HepG2 (cell line): ENCODE data around the gene FABP2. TPM values are rescaled to one million over a fixed set of nuclear protein-coding genes. Genes with fewer than 3 reads are reported as not detected.
"Not testable (repeated sequence)": the region's sequence is repeated elsewhere in the genome, so short reads cannot be mapped to it uniquely, and the experiment has no call there.

ENCODE experiments used
- ATAC-seq: fragments of 200-7000 bp; cut with Tn5 transposase; 3 replicates; pipeline ENCODE4 v1.9.1; 2020; ENCODE audit warnings: mild to moderate bottlenecking, moderate library complexity
- BruUV-seq: library from RNA; stranded (reverse); fragments of 400-500 nt; replicated peaks from 2 replicates; lab custom pipeline; 2021; lab: Mats Ljungman, UMichigan
- CTCF ChIA-PET: fragments of 300-600 bp; formaldehyde crosslinking; extraction: SDS; loops from one replicate; lab custom pipeline; 2021; ENCODE audit warnings: low total read pairs, inconsistent platforms, low intra/inter-chr PET ratio; lab: Yijun Ruan, JAX
- POLR2A ChIA-PET: fragments of 350-600 bp; sonication (Branson Sonifier 250); formaldehyde crosslinking; loops from one replicate; lab custom pipeline; 2020; ENCODE audit warnings: antibody characterized with exemption, inconsistent platforms; lab: Yijun Ruan, JAX
- DNase-seq: peaks from one replicate; pipeline ENCODE4 v3.0.0-alpha.2; 2015; ENCODE audit warnings: low spot score
- FAIRE-seq: peaks from 3 replicates; lab custom pipeline; 2011; peaks lifted over from hg19 to GRCh38; lab: Jason Lieb, UNC
- H2AFZ ChIP-seq: one replicate; pipeline ENCODE4 v1.6.1; 2011; ENCODE audit warnings: low read length, inconsistent platforms
- H3K27ac ChIP-seq: fragments of 300-600 bp; 3 replicates; pipeline ENCODE4 v1.8.0; 2011; ENCODE audit warnings: mixed run types, mild to moderate bottlenecking, mixed read lengths, low read length, inconsistent platforms; ENCODE audit not compliant: insufficient read depth; ENCODE audit errors: extremely low read length
- H3K27me3 ChIP-seq, 2 experiments: fragments of 200-600 bp in 1 of 2; 2 replicates in 1 of 2; 3 replicates in 1 of 2; pipeline versions ENCODE4 v1.6.0 to v1.8.0; 2011; ENCODE audit warnings: low read length in 2 of 2, mild to moderate bottlenecking in 2 of 2, moderate library complexity in 2 of 2, inconsistent platforms in 1 of 2; ENCODE audit not compliant: insufficient read depth in 2 of 2, control insufficient read depth in 1 of 2
- H3K36me3 ChIP-seq, 2 experiments: fragments of 200-600 bp in 1 of 2; replicated peaks in 1 of 2; 2 replicates in 1 of 2; 3 replicates in 1 of 2; pipeline versions ENCODE4 v1.5.1 to v1.8.0; 2011; ENCODE audit warnings: low read length in 2 of 2, inconsistent platforms in 1 of 2; ENCODE audit not compliant: insufficient read depth in 2 of 2, control insufficient read depth in 1 of 2
- H3K4me1 ChIP-seq: 2 replicates; pipeline ENCODE4 v1.5.1; 2012; ENCODE audit warnings: low read length, inconsistent platforms; ENCODE audit not compliant: insufficient read depth
- H3K4me2 ChIP-seq: 2 replicates; pipeline ENCODE4 v1.6.0; 2011; ENCODE audit warnings: low read depth, low read length, inconsistent platforms
- H3K4me3 ChIP-seq, 3 experiments: fragments of 200-600 bp in 1 of 3; sonication (generic), shearing (Covaris generic) in 1 of 3; replicated peaks in 1 of 3; 2 replicates each; pipeline ENCODE4 v1.5.1; 2011 to 2016; ENCODE audit warnings: low read length in 3 of 3, inconsistent platforms in 2 of 3, low read depth in 2 of 3, mild to moderate bottlenecking in 2 of 3, control low read depth in 1 of 3, mixed read lengths in 1 of 3; ENCODE audit not compliant: insufficient read depth in 1 of 3
- H3K79me2 ChIP-seq: one replicate; pipeline ENCODE4 v1.6.1; 2011; ENCODE audit warnings: low read length, inconsistent platforms; ENCODE audit not compliant: insufficient read depth
- H3K9ac ChIP-seq: 2 replicates; pipeline ENCODE4 v1.6.0; 2011; ENCODE audit warnings: mild to moderate bottlenecking, low read depth, low read length, inconsistent platforms; ENCODE audit not compliant: insufficient read depth
- H3K9me3 ChIP-seq: 2 replicates; pipeline ENCODE4 v1.5.1; 2012; ENCODE audit warnings: mild to moderate bottlenecking, low read length
- H4K20me1 ChIP-seq: 2 replicates; pipeline ENCODE4 v1.6.0; 2011; ENCODE audit warnings: inconsistent platforms, mild to moderate bottlenecking, low read length, moderate library complexity; ENCODE audit not compliant: insufficient read depth
- WGBS: methylation state at CpG from one replicate; pipeline ENCODE4 v1.1.6; 2017; ENCODE audit warnings: low lambda C conversion rate; 5-methylcytosine and 5-hydroxymethylcytosine counted together
- in situ Hi-C: cut with HindIII; loops from 2 replicates; pipeline ENCODE4 v1.10.0; 2017; ENCODE audit warnings: low pct_unique_long_range_greater_than_20kb; ENCODE audit not compliant: extremely low pct_ligation_motif_present
- intact Hi-C: fragments of 100-400 bp; cut with micrococcal nuclease; formaldehyde crosslinking; loops from one replicate; pipeline ENCODE4 v1.10.0; 2022; ENCODE audit not compliant: unreplicated experiment
- polyA plus RNA-seq, 8 experiments: library from polyadenylated mRNA; depleted of rRNA in 3 of 8; stranded (reverse) in 7 of 8; unstranded in 1 of 8; fragments of >200 nt; fragmentation: Illumina TruSeq in 4 of 8; extraction: Trizol in 4 of 8; gene quantifications; 2 replicates each; pipeline versions ENCODE4 v1.2.1 to v1.2.3, GENCODE V29; 2011 to 2016; ENCODE audit warnings: low read depth in 4 of 8, missing spikeins in 1 of 8, mixed read lengths in 1 of 8; ENCODE audit not compliant: insufficient read depth in 1 of 8
- total RNA-seq, 5 experiments: library from RNA; depleted of rRNA; stranded (reverse); fragments of >200 nt; fragmentation: Illumina TruSeq; extraction: Trizol; gene quantifications; 2 replicates each; pipeline ENCODE4 v1.2.3, GENCODE V29; 2016; ENCODE audit warnings: low read depth in 1 of 5

The FABP2 gene
- total and polyA plus RNA-seq, 2 of the 13 experiments (the other 11 are each of a cell fraction or from before 2014, with no cell fraction given), result 0.78 to 1.2 TPM

DNA sequence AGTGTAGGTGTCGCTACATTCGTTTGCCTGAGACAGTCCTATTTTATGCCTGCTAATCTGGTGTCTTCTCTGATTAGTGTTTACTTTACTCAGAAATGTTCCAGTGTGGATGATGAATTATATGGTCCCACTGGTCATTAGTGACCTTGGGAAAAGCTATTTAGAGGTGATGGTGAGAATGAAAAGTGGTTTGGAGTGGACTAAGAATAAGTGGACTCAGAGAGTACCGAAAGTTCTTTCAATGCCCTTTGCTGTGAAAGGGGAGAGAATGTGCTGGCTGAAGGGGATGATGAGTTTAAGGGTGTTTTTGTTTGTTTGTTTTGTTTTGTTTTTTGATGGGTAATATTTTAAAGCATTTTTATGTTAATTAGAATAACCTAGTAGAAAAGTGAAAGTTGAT is 40.5 kb upstream of the FABP2 start:
- not testable (repeated sequence) for DNase-seq, FAIRE-seq

DNA sequence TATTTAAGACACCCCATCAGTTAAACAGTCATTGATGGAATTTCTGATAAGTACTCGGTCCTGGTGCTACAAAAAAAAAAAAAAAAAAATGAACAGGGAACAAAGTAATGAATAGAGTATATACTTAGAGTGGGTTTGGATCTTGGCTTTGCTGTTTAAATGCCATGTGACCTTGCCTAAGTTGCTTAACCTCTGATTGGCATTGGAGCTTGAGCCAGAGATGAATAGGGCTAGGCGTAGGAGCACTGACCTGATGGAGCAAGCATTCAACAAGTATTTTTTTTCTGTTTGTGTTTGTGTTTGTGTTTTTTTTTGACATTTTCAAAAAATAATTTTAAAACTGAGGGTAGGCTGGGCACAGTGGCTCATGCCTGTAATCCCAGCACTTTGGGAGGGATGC is 37.9 kb upstream of the FABP2 start:
- peak; percentile 73 for ATAC-seq
- CTCF ChIA-PET, in situ Hi-C loops, H3K27me3 ChIP-seq, FAIRE-seq, H3K9me3 ChIP-seq, H3K4me2 ChIP-seq, BruUV-seq, intact Hi-C loops, H3K79me2 ChIP-seq, H3K9ac ChIP-seq, H3K36me3 ChIP-seq, H4K20me1 ChIP-seq, H3K27ac ChIP-seq, DNase-seq, H3K4me3 ChIP-seq, H2AFZ ChIP-seq: not testable (repeated sequence)
- POLR2A ChIA-PET, result interaction anchor here (1.1 kb wide), 1 partner anchor 11 kb away, joined by 3 read pairs; no protein-coding TSS in a partner anchor
- 79% methylated on average over 2 of the region's 2 CpGs for WGBS
- H3K4me1 ChIP-seq, result peaks cover 14% of the 10 kb centered on the region

More for the DNA sequence above, 40.5 kb upstream of the FABP2 start:
- intact Hi-C loops, in situ Hi-C loops, H3K27ac ChIP-seq, H2AFZ ChIP-seq, H3K4me2 ChIP-seq, H3K9ac ChIP-seq, POLR2A ChIA-PET, H3K27me3 ChIP-seq, H4K20me1 ChIP-seq, H3K9me3 ChIP-seq, H3K36me3 ChIP-seq, ATAC-seq, CTCF ChIA-PET, H3K4me3 ChIP-seq, H3K79me2 ChIP-seq, BruUV-seq: not testable (repeated sequence)
- peaks cover 14% of the 10 kb centered on the region for H3K4me1 ChIP-seq
- WGBS, result 93% methylated on average over 3 of the region's 3 CpGs

DNA sequence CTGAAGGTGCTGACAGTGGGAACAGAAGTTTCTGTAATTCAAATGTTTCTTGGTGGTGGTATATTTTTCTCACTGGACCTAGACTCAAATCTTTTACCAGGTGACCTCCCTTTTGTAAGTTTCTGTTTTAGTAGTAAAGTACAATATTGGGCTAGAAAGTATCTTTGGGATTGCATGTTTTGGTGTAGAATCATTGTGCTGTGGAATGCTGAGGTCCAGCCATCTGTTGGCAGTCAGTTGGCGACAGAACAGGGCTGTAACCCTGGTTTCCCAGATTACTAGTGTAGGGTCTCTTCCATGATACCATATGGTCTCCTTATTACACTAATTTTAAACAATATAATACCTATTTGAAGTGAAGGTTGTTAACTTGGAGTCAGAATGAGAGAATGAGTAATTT is 34.9 kb upstream of the FABP2 start:
- H2AFZ ChIP-seq, H3K79me2 ChIP-seq, DNase-seq, CTCF ChIA-PET, intact Hi-C loops, H3K27me3 ChIP-seq, H3K36me3 ChIP-seq, H4K20me1 ChIP-seq, ATAC-seq, H3K4me3 ChIP-seq, POLR2A ChIA-PET, H3K27ac ChIP-seq, H3K9ac ChIP-seq, FAIRE-seq, BruUV-seq, in situ Hi-C loops, H3K9me3 ChIP-seq, H3K4me2 ChIP-seq: not testable (repeated sequence)
- 100% methylated on average over 1 of the region's 1 CpG for WGBS
- peaks cover 14% of the 10 kb centered on the region for H3K4me1 ChIP-seq

DNA sequence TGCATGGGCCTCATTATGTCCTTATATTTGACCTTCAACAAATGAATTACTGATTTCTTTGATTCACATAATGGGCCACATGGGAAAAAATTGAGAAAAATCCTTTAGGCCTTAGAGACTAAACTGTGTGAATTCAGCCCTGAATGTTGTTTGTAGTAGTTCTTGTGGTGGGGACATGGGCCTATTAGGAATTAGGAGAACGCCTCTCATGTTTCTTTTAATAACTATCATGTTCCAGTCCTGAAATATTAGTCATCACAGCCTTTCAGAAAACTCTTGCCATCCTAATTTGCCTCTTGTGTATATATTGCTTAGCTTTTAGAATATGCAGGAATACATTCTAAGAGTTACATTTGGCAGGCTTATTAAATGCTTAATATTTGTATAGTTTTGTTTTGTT is 34.1 kb upstream of the FABP2 start:
- FAIRE-seq, DNase-seq, H3K4me3 ChIP-seq, H3K4me2 ChIP-seq, H3K9me3 ChIP-seq, H3K79me2 ChIP-seq, H4K20me1 ChIP-seq, H3K36me3 ChIP-seq, intact Hi-C loops, H3K27me3 ChIP-seq, BruUV-seq, POLR2A ChIA-PET, ATAC-seq, H3K9ac ChIP-seq, H2AFZ ChIP-seq, H3K27ac ChIP-seq, in situ Hi-C loops, CTCF ChIA-PET: not testable (repeated sequence)
- peaks cover 14% of the 10 kb centered on the region for H3K4me1 ChIP-seq
- WGBS, result 89% methylated on average over 1 of the region's 1 CpG
